Glutamatergic neuron (in vitro differentiated cells): ENCODE data around the gene PTPRN2. TPM values are rescaled to one million over a fixed set of nuclear protein-coding genes. Genes with fewer than 3 reads are reported as not detected.

Experiments used
- DNase-seq: peaks from one replicate; pipeline ENCODE4 v3.0.0; 2022
- H3K27ac Mint-ChIP-seq: one replicate; pipeline ENCODE4 v1.8.0; 2020; ENCODE audit warnings: mild to moderate bottlenecking, mixed read lengths, inconsistent platforms; ENCODE audit not compliant: unreplicated experiment
- H3K27me3 Mint-ChIP-seq: one replicate; pipeline ENCODE4 v1.8.0; 2020; ENCODE audit warnings: mild to moderate bottlenecking, moderate library complexity, mixed read lengths, inconsistent platforms; ENCODE audit not compliant: unreplicated experiment
- H3K36me3 Mint-ChIP-seq: one replicate; pipeline ENCODE4 v1.8.0; 2020; ENCODE audit warnings: mild to moderate bottlenecking, mixed read lengths, inconsistent platforms; ENCODE audit not compliant: unreplicated experiment
- H3K4me1 Mint-ChIP-seq: one replicate; pipeline ENCODE4 v1.8.0; 2020; ENCODE audit warnings: mild to moderate bottlenecking, low read depth, mixed read lengths, inconsistent platforms; ENCODE audit not compliant: unreplicated experiment
- H3K4me3 Mint-ChIP-seq: one replicate; pipeline ENCODE4 v1.8.0; 2020; ENCODE audit warnings: mild to moderate bottlenecking, mixed read lengths, inconsistent platforms; ENCODE audit not compliant: unreplicated experiment
- H3K9me3 Mint-ChIP-seq: one replicate; pipeline ENCODE4 v1.8.0; 2020; ENCODE audit warnings: mild to moderate bottlenecking, moderate library complexity, mixed read lengths, inconsistent platforms; ENCODE audit not compliant: unreplicated experiment
- CTCF ChIP-seq: fragments of 200-600 bp; sonication (generic); IDR thresholded peaks from one replicate; pipeline ENCODE4 v1.5.0; 2021; ENCODE audit not compliant: partially characterized antibody, unreplicated experiment
- total RNA-seq: library from RNA; stranded (reverse); fragmentation: NEBNext Ultra II Directional; extraction: Animal tissue kit (Norgen Biotek cat#: 25700); gene quantifications from one replicate; pipeline ENCODE4 v1.2.1, GENCODE V29; 2021; ENCODE audit not compliant: unreplicated experiment

Gene PTPRN2
- total RNA-seq, 1 donor from 2014 or later = 49.0 TPM

DNA sequence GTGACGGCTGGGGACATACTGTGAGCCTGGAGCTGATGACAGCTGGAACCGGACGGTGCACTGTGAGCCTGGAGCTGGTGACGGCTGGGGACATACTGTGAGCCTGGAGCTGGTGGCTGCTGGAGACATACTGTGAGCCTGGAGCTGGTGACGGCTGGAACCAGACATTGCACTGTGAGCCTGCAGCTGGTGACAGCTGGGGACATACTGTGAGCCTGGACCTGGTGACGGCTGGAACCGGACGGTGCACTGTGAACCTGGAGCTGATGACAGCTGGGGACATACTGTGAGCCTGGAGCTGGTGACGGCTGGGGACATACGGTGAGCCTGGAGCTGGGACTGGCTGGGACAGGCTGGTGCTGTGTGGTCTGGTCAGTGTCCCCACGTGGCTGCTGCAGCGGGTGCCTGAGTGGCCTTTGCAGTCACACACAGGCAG lies 47.9 kb downstream of the PTPRN2 start:
- H3K4me1 Mint-ChIP-seq = peaks cover 17% of the 10 kb centered on the region
- H3K36me3 Mint-ChIP-seq = peaks cover 12% of the 10 kb centered on the region
- peaks cover 16% of the 10 kb centered on the region for H3K27me3 Mint-ChIP-seq
- no peak overlapping the region for H3K4me3 Mint-ChIP-seq
- peak; percentile 58 for DNase-seq
- peaks cover 26% of the 10 kb centered on the region for H3K9me3 Mint-ChIP-seq
- no peak for TF ChIP-seq CTCF
- peak overlapping the region; percentile 95 for H3K27ac Mint-ChIP-seq

GRCh38 chr7:158538156-158538946 lies 49.3 kb downstream of the PTPRN2 start:
- H3K27me3 Mint-ChIP-seq = peaks cover 23% of the 10 kb centered on the region
- peaks cover 19% of the 10 kb centered on the region for H3K4me1 Mint-ChIP-seq
- peaks cover 28% of the 10 kb centered on the region for H3K9me3 Mint-ChIP-seq
- H3K36me3 Mint-ChIP-seq = peaks cover 16% of the 10 kb centered on the region
- DNase-seq = no peak
- TF ChIP-seq CTCF = no peak
- H3K27ac Mint-ChIP-seq = peak overlapping the region; percentile 33
- H3K4me3 Mint-ChIP-seq = no peak overlapping the region

GRCh38 chr7:158537516-158537882 lies 50.1 kb downstream of the PTPRN2 start:
- peaks cover 20% of the 10 kb centered on the region for H3K36me3 Mint-ChIP-seq
- H3K27ac Mint-ChIP-seq = peak overlapping the region; percentile 59
- DNase-seq = no peak

GRCh38 chr7:158536871-158537515 lies 50.6 kb downstream of the PTPRN2 start:
- no peak for TF ChIP-seq CTCF
- Mint-ChIP-seq H3K4me3 (no peak overlapping the region), H3K4me1 (peaks cover 26% of the 10 kb centered on the region), H3K27me3 (peaks cover 26% of the 10 kb centered on the region), H3K36me3 (peaks cover 20% of the 10 kb centered on the region), H3K9me3 (peaks cover 29% of the 10 kb centered on the region), H3K27ac (no peak overlapping the region)
- no peak for DNase-seq

More at GRCh38 chr7:158537516-158537882, 50.1 kb downstream of the PTPRN2 start:
- Mint-ChIP-seq H3K4me1 (peaks cover 25% of the 10 kb centered on the region), H3K4me3 (no peak overlapping the region), H3K27me3 (peaks cover 26% of the 10 kb centered on the region), H3K9me3 (peaks cover 30% of the 10 kb centered on the region)
- no peak for TF ChIP-seq CTCF

DNA sequence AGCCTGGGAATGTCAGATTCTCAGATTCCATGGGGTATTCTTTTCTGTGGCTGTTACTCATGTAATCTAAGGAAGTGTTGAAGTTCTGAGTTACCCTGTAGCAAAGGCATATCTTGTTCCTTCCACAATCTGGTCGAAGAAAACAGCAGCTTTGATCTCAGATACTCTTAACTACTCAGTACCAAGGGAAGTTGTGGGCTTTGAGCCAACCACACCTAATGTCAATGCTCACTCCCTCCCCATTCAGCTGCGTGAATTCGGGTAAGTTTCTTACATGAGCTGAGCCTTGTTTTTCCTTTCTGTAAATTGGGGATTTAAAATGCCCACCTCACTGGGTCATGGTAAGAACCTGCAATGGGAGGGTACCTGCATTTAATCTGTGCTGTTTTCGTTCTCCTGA lies 52.5 kb downstream of the PTPRN2 start:
- Mint-ChIP-seq H3K27ac (peak overlapping the region; percentile 68), H3K4me1 (peaks cover 23% of the 10 kb centered on the region), H3K36me3 (peaks cover 20% of the 10 kb centered on the region), H3K9me3 (peaks cover 25% of the 10 kb centered on the region), H3K4me3 (no peak overlapping the region), H3K27me3 (peaks cover 23% of the 10 kb centered on the region)
- TF ChIP-seq CTCF = no peak
- DNase-seq = no peak
